ENCODE results near the gene LPCAT1. TPM values are rescaled to one million over a fixed set of nuclear protein-coding genes. Genes with fewer than 3 reads are reported as not detected.

The LPCAT1 gene
- total RNA-seq, 1 experiment from 2014 or later, result 59.8 TPM

GRCh38 chr5:1565737-1566734, 42.3 kb upstream of the LPCAT1 start:
- BruUV-seq (replicated peaks), result no TSS peak

More at GRCh38 chr5:1565737-1566734, 42.3 kb upstream of the LPCAT1 start:
- H3K4me3 ChIP-seq (ENCODE audit: low read depth in 2 of 2, low read length in 2 of 2), result no peak overlapping the region
- in situ Hi-C loops (cut with HindIII; ENCODE audit: low pct_unique_long_range_greater_than_20kb, low sequenced_read_pairs), result no loop called here
- H3K9me3 ChIP-seq (ENCODE audit: control insufficient read depth, insufficient read depth, low read depth, low read length), result no peaks in the 10 kb centered on the region
- ATAC-seq, result no peak
- no peak for TF ChIP-seq SIN3A (IDR thresholded peaks at IDR 0.05; ENCODE audit: borderline replicate concordance, insufficient read depth, low read depth, low read length)
- TF ChIP-seq POLR2AphosphoS5 (IDR thresholded peaks at IDR 0.05; ENCODE audit: low read depth, low read length), result no peak
- no peak for TF ChIP-seq CTCF (IDR thresholded peaks at IDR 0.05)
- no peak for TF ChIP-seq REST (IDR thresholded peaks at IDR 0.05; ENCODE audit: insufficient read depth in 1 of 2, low read depth in 2 of 2, low read length in 1 of 2)
- TF ChIP-seq TCF7L2 (IDR thresholded peaks at IDR 0.05; ENCODE audit: low read depth, low read length), result no peak
- H3K27ac ChIP-seq (ENCODE audit: low read length), result no peak overlapping the region
- no peaks in the 10 kb centered on the region for H3K27me3 ChIP-seq (ENCODE audit: control insufficient read depth, insufficient read depth, low read length)
- intact Hi-C loops (cut with micrococcal nuclease; ENCODE audit: unreplicated experiment), result no loop called here
- ChIA-PET POLR2A (interaction anchor here (0.7 kb wide), 1 partner anchor 82 kb away, joined by 3 read pairs; no protein-coding TSS in a partner anchor), CTCF (no interaction called here)
- H3K4me1 ChIP-seq (ENCODE audit: control insufficient read depth, insufficient read depth, low read length), result peaks cover 3% of the 10 kb centered on the region; the same call in 1 of the 2 replicates
- H3K36me3 ChIP-seq (ENCODE audit: control insufficient read depth, insufficient read depth, low read length), result no peaks in the 10 kb centered on the region
- no peak for DNase-seq (ENCODE audit: low read depth, low spot score)

All from Panc1 (cell line).